ENCODE data around the gene CMTR1.
"Not testable (repeated sequence)": the region's sequence is repeated elsewhere in the genome, so short reads cannot be mapped to it uniquely, and the experiment has no call there.

CMTR1 gene, protein sequence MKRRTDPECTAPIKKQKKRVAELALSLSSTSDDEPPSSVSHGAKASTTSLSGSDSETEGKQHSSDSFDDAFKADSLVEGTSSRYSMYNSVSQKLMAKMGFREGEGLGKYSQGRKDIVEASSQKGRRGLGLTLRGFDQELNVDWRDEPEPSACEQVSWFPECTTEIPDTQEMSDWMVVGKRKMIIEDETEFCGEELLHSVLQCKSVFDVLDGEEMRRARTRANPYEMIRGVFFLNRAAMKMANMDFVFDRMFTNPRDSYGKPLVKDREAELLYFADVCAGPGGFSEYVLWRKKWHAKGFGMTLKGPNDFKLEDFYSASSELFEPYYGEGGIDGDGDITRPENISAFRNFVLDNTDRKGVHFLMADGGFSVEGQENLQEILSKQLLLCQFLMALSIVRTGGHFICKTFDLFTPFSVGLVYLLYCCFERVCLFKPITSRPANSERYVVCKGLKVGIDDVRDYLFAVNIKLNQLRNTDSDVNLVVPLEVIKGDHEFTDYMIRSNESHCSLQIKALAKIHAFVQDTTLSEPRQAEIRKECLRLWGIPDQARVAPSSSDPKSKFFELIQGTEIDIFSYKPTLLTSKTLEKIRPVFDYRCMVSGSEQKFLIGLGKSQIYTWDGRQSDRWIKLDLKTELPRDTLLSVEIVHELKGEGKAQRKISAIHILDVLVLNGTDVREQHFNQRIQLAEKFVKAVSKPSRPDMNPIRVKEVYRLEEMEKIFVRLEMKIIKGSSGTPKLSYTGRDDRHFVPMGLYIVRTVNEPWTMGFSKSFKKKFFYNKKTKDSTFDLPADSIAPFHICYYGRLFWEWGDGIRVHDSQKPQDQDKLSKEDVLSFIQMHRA

DNA sequence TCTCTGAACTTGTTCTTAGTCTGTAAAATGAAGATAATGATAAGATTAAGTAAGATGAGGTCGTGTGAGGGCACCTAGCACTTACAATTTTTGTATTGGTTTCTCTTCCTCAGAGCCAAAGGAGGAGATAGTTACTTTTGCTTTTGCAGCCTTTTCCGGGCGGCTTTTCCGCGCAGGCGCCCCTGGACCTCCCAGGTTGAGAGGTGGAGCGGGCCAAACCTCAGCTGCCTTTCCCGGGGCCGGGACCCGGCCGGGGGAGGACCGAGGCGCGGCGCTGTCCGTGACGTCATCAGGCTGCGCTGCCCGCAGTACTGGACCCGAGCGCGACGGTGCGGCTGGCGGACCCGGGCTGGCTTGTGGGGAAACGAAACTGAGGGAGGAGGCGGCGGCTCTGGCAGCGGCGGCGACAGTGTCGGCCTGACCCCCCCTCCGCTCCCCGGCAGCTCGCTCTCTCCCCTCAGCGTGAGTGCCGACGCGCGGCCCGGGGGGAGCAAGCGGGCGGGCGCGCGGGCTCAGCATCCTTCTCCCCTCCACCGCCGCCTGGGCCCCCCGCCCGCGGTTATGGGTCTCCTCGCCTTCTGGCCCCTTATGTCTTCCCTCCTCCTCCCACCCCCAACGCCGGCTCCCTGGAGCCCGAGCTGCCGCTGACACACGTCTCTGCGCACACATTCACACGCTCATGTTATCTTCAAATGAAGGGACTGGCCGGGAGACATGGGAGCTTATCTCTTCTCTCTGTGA lies at the start of gene CMTR1:
Gene CMTR1, plus strand, starts transcription at position 306 of the 741 bp plus-strand sequence. CDS start 2,409 bp downstream, outside the sequence.
- DNase-seq (ENCODE audit: low spot score): peak; percentile 95

DNA sequence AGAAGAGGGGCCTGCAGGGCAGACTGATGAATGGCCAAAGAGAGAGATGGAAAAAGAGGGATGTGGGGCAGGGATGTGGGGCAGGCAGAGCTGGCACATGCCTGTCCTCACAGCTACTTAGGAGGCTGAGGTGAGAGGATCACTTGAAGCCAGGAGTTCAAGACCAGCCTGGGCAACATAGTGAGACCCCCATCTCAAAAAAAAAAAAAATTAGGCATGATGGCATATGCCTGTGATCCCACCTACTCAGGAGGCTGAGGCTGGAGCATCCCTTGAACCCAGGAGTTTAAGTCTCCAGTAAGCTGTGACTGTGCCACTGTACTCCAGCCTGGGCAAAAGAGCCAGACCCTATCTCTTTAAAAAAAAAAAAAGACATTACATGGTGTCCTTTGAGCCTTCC lies 44.4 kb upstream of the CMTR1 start:
- DNase-seq (ENCODE audit: low spot score): no peak

DNA sequence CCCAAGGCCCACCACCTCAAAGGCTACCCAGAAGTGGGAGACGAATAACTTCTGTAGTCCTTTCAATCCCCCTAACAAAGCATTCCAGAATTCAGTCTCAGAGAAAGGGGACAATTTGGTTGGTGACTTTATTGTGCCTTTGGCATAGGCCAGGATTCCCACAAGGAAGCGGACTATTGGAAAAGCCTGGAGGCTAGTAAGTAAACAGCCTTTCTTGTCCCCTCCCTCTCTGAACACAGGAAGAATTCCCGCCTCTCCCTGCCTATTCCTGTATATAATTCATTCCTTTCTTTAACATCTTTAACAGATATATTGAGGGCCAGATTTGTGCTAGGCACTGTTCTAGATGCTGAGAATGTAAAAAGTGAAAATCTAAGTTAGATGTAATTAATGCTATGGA lies 43.2 kb upstream of the CMTR1 start:
- no peak for DNase-seq (ENCODE audit: low spot score)

DNA sequence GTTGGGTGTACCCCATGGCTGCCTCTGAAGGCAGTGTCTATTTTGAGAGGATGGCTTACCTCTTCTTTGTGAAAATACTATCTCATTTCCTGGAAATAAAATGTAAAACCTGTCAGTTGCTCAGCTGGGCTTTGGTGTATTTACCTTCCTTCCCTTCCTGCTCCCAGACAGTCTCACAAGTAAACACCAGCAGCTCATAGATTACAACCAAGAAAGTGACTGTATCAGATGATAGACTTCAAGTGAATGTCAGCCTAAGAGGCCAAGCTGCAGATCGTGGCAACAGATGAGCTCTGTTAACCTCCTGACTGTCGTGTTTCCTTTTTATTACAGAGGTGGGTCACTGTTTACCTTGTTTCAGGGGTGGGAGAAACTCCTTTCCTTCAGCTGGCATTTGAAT lies 41.9 kb upstream of the CMTR1 start:
- DNase-seq (ENCODE audit: low spot score): no peak

DNA sequence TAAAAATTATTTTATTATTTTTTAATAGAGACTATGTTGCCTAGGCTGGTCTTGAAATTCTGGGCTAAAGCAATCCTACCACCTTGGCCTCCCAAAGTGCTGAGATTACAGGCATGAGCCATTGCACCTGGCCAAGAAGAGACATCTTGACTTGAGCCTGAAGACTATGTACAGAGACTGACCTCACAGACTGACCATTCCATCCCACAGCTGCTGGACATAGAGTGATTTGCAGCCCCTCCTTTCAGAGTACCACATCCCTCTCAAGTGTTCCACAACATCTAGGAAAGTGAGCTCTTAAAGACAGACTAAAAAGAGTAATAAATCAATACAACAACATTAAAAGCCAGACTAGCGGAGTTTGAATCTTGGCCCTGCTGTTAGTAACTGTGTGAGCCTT lies 40.2 kb upstream of the CMTR1 start:
- DNase-seq (ENCODE audit: low spot score): no peak

DNA sequence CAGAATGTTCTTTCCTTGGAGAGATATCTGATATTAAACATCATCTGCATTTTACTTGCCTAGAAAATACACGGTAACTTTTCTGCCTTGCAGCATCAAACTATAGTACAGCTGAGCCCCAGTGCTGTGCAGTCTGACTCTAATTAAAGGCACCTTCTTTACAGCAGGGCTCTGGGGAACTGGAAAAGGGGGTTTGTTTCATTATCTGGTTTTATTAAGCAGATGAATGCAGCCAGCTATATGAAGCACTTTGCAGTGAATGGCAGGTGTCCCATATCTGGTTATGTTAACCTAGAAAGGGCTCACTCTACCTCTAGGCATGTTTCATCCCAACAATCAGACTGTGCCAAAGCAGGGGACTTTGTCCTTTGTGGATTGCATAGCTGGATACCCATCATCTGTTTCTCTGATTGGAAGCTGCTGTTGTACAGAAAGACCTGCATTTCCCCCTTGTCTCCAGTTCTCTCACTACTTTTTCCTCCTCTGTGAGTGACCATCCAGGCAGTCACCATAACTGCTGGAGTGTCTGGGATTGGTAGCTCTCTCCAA lies 39.6 kb upstream of the CMTR1 start:
- DNase-seq (ENCODE audit: low spot score): no peak

DNA sequence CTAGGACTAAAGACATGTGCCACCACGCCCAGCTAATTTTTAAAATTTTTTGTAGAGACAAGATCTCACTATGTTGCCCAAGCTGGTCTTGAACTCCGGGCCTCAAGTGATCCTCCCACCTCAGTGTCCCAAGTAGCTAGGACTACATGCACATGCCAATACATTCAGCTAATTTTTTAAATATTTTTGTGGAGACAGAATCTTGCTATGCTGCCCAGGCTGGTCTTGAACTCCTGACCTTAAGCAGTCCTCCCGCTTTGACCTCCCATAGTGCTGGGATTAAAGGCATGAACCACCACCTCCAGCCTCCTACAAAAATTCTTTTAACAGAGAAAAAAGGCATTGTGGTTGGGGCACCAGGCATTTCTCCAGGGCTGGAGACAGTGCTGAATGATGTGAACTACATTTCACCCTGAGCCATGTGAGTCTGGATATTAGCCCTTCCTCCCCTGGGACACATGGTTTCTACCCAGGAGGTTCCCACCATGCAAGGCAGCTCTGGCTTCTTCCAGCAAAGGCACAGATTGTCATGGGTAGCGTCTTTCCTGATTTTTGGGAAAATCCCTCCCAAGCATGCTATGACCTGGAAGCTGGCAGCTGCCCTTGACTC lies 36.3 kb upstream of the CMTR1 start:
- peak; percentile 58 for DNase-seq (ENCODE audit: low spot score)

DNA sequence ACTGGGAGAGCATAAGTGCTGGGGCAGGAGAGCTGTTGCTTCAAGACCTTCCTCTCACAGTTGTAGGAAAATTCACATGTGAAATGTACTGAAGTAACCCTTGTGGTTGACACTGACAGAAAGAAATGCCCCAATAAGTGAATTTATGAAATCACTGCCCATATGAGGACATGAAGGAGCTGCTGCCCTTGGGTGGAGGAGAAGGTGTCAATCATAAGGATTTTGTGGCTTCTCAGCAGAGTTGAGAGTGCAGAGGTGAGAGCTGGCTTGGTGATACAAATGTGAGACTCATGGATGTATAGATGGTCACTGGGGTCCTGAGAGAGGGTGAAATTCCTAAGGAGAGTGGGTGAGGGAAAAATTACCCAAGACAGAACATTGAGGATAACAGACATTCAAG lies 33.9 kb upstream of the CMTR1 start:
- DNase-seq (ENCODE audit: low spot score): no peak

DNA sequence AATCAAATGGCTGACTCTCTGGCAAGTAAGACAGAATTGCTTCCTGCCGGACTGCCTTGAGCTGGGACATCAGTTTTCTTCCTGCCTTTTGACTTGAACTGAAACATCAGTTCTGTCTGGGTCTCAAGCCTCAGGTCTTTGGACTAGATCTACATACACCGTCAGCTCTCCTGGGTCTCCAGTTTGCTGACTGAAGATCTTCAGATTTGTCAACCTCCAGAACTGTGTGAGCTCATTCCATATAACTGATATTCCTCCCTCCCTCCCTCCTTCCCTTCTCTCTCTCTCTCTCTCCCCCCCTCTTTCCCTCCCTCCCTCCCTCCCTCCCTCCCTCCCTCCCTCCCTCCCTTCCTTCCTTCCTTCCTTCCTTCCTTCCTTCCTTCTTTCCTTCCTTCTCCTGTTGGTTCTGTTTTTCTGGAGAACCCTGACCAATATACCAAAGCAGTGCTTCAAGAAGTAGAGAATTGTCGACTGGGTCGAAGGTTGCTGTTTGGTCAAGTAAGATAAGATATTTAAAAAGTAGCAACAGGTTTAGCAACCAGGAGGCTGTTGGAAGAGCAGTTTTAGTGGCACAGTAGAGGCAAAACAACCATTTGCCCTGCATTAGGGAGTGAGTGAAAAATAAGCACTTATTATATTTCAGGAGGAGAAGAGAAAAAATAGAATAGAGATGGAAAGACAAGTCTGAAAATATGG lies 33.1 kb upstream of the CMTR1 start:
- no peak for DNase-seq (ENCODE audit: low spot score)

DNA sequence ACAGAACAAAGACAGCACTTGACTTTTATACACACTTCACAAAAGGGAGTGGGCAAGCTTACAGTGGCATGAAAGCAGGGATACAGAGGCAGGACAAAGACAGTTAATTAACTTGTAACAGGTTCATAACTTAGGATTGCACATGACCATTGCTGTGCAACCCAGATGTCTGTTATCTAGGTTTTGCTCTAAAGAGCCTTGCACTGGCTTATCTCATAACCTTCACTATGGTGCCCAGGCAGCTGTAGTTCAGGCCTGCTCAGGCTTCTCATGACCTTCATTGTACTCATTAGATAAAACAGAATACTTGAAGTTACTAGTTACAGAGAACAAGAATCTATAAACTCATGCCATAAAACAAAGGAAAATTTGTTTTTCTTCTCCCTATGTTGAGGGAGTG lies 31.4 kb upstream of the CMTR1 start:
- DNase-seq (ENCODE audit: low spot score): not testable (repeated sequence)

DNA sequence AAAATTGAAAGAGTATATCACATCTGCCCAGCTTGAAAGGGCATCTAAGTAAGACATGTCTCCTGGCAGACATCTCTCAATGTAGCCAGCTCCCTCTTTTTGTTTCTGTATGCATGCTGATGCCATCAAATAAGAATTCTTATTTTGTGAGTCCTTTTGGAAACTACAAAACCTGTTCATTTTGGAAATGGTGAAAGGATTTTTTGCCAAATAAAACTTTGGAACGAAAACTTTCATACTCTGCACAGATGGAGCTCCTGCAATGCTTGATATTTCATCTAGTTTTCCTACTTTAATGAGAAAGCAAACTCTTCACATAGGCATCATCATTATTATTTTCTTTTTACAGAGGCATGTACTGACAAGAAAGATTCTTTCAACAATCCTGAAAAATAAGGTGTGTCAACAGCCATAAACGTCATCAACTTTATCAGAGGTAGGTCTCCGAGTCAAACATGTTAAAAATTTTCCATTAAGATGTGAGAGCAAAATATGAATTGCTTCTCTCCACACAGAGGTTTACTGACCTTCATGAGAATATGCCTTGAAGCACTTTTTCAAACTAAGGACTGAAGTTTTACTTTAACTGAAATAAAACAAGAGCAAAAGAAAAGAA lies 26.2 kb upstream of the CMTR1 start:
- DNase-seq (ENCODE audit: low spot score): no peak

DNA sequence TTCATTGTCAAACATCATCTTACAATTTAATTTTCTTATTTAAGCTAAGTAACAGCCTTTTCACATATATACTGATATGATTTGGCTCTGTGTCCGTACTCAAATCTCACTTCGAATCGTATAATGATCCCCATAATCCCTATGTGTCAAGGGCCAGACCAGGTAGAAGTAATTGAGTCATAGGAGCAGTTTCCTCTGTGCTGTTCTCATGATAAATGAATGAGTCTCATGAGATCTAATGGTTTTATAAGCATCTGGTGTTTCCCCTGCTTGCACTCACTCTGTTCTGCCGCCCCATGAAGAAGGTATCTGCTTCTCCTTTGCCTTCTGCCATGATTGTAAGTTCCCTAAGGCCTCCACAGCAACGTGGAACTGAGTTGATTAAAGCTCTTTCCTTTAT lies 25.1 kb upstream of the CMTR1 start:
- no peak for DNase-seq (ENCODE audit: low spot score)

DNA sequence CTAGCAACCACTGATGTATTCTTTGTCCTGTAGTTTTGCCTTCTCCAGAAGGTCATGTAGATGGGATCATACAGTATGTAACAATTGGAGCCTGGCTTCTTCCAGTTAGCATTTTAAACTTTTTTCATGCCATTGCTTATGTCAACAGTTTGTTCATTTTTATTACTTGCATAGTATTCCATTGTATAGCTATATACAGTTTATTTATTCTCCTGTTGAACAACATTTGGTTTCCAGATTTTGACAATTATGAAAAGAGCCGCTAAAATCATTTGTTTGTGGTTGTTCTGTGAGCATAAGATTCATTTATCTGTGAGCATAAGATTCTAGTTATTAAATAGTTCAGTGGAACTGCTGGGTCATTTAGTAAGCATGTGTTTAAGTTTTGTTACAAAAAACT lies 23.5 kb upstream of the CMTR1 start:
- no peak for DNase-seq (ENCODE audit: low spot score)

DNA sequence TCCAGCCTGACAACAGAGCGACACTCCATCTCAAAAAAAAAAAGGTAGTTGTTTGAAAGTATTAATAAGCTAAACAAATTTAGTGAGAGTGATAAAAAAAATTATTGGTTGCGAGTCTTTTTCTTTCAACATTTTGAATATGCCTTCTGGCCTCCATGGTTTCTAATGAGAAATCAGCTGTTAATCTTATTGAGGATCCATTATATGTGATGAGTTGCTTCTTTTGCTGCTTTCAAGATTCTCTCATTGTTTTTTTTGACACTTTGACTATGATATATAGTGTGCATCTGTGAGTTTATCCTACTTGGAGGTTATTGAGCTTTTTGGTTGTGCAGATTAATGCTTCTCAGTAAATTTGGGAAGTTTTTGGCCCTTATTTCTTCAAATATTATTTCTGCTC lies 15.6 kb upstream of the CMTR1 start:
- DNase-seq (ENCODE audit: low spot score): no peak

DNA sequence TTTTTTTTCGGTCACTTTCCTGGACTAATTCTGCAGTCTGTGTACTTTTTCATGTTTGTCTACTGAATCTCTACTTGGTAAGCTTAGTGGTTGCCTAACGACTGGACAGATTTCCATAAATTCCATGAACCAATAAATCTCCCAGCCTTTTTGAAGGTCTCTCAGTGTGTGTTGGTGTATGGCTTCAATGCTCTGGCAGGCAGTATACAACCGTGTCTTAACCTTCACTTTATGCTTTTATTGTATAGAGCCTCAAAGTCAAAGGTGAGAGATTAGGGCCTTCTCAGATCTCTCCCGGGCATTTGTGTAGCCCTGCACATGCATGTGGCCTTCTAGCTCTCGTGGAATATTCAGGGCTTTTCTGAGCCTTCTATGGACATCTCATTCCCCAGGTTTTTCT lies 14.3 kb upstream of the CMTR1 start:
- no peak for DNase-seq (ENCODE audit: low spot score)

DNA sequence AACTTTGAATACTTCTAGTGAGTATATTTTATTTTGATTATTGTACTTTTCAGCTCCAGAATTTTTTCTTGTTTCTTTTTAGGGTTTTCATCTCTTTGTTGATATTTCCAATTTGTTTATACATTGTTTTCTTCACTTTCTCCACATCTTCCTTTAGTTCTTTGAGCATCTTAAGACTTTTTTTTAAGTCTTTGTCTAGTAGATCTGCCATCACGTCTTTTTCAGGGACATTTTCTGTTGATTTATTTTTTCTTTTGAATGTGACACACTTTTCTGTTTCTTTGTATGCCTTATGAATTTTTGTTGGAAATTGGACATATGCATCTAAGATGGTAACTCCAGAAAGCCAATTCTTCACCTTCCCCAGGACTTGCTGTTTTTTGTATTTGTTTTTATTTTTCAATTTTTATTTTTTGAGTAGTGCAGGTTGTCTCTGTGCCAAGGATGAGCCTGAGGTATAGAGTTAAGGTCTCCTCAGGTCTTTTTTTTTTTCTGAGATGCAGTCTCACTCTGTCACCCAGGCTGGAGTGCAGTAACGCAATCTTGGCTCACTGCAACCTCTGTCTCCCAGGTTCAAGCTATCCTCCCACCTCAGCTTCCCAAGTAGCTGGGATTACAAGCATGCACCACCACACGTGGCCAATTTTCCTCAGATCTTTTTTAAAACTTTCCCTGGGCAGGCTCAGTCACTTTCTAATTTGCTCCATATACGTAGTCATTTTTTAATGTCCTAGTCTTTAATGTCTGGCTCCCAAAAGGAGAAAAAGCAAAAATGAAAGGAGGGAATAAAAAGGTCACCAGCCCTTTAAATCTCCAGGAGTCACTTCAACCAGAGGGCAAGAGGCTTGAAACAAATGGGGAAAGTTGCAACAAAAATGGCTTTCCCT lies 6.7 kb upstream of the CMTR1 start:
- no peak for DNase-seq (ENCODE audit: low spot score)

DNA sequence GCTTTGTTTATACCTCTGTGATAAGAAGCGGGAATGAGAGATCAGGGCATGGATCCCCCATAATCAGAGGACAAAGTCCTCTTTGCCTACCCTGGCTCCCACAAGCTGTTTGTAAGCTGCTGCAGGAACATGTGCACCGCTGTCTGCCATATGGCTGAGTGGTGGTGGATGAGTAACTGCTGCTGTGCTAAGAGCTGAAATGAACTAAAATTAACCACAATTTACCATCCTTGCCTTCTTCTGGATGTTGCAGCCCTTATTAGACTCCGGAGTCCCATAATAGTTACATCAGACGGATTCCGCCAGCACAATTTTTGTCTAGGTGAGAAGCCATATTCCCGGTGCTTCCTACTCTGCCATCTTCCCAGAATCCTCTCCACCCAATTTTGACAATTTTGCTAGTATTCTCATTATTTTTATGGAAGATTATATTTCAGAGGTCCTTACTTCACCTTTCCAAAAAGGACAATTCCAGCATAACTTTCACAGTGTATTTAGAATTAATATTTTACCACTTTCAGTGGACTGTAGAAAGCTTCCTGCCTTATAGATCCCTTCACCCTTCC lies 6.0 kb upstream of the CMTR1 start:
- DNase-seq (ENCODE audit: low spot score): no peak

DNA sequence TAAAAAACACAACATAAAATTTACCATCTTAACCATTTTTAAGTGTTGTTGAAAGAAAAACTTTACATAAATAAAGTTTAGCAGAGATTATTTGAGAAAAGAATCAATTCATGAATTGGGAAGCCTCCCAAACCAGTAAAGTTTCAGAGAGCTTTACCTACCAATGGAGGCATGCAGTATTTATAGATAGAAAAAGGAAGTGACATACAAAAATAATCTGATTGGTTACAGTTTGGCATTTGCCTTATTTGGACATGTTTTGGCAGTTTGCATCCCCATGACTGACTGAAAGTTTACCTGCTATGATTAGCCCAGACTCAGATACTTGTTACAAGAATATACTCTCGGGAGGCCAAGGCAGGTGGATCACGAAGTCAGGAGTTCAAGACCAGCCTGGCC lies 3.7 kb upstream of the CMTR1 start:
- no peak for DNase-seq (ENCODE audit: low spot score)

DNA sequence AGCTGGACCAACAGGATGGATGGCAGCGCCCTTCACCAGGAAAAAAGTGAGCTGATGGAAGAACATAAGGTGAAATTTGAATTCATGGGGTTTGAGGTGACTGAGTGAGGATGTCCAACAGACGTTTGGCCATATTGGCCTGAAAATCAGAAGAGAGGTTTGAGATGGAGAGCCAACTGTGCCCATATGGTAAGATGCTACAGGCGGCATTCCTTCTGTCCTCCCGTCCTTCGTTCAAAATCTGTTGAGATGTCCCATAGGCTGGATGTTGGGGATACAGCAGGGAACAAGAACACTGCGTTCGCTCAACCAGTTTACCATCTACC lies 468 bp upstream of the CMTR1 start:
- DNase-seq (ENCODE audit: low spot score): no peak
